HG02588 (cell line): ENCODE results near the gene PAQR3.

Experiments used
- ATAC-seq: cut with Tn5 transposase; IDR thresholded peaks from one replicate; pipeline ENCODE4 v1.9.1; 2021; ENCODE audit warnings: mild to moderate bottlenecking, moderate library complexity; ENCODE audit not compliant: unreplicated experiment

The PAQR3 gene

GRCh38 chr4:78863991-78864390 lies 75.2 kb downstream of the PAQR3 start:
- ATAC-seq: peak; percentile 6

GRCh38 chr4:78863254-78863869 lies 75.9 kb downstream of the PAQR3 start:
- ATAC-seq: peak; percentile 63

- ATAC-seq: no peak
Measured at GRCh38 chr4:78862314-78862737, 76.9 kb downstream of the PAQR3 start.
